GM06990 (cell line): ENCODE data around the gene MON2.

Source experiments
- DNase-seq: peaks from one replicate; pipeline ENCODE4 v3.0.0-alpha.2; 2011; ENCODE audit not compliant: insufficient read length; ENCODE audit errors: extremely low read depth
- H3K27me3 ChIP-seq: replicated peaks from 2 replicates; pipeline ENCODE4 v1.6.0; 2011; ENCODE audit warnings: low read length; ENCODE audit not compliant: control insufficient read depth, insufficient read depth
- H3K36me3 ChIP-seq: 2 replicates; pipeline ENCODE4 v1.5.1; 2011; ENCODE audit warnings: low read length; ENCODE audit not compliant: control insufficient read depth, insufficient read depth
- H3K4me3 ChIP-seq: replicated peaks from 2 replicates; pipeline ENCODE4 v1.5.1; 2011; ENCODE audit warnings: low read depth, mild to moderate bottlenecking, control low read depth, low read length
- CTCF ChIP-seq: IDR thresholded peaks from 2 replicates; pipeline ENCODE4 v1.5.1; 2011; ENCODE audit warnings: low read length, control low read depth, mild to moderate bottlenecking, inconsistent platforms; ENCODE audit not compliant: insufficient read depth, poor library complexity, severe bottlenecking

Gene MON2

GRCh38 chr12:62621101-62621638 is 154.5 kb downstream of the MON2 start:
- TF ChIP-seq CTCF: no peak
- H3K36me3 ChIP-seq: no peaks in the 10 kb centered on the region
- H3K4me3 ChIP-seq: no peak overlapping the region
- no peaks in the 10 kb centered on the region for H3K27me3 ChIP-seq
- DNase-seq: no peak

- no peak for TF ChIP-seq CTCF
- DNase-seq: no peak
- H3K27me3 ChIP-seq: no peaks in the 10 kb centered on the region
- no peaks in the 10 kb centered on the region for H3K36me3 ChIP-seq
- no peak overlapping the region for H3K4me3 ChIP-seq
Observed at GRCh38 chr12:62622177-62622576, 155.6 kb downstream of the MON2 start.

- Histone ChIP-seq H3K4me3 (no peak overlapping the region), H3K36me3 (no peaks in the 10 kb centered on the region), H3K27me3 (no peaks in the 10 kb centered on the region)
- DNase-seq: no peak
- TF ChIP-seq CTCF: no peak
Observed at GRCh38 chr12:62625228-62625627, 158.6 kb downstream of the MON2 start.

GRCh38 chr12:62627181-62627580 is 160.6 kb downstream of the MON2 start:
- Histone ChIP-seq H3K4me3 (no peak overlapping the region), H3K36me3 (no peaks in the 10 kb centered on the region)
- no peak for TF ChIP-seq CTCF

GRCh38 chr12:62629413-62629812 is 162.8 kb downstream of the MON2 start:
- DNase-seq: no peak
- H3K4me3 ChIP-seq: no peak overlapping the region
- no peaks in the 10 kb centered on the region for H3K27me3 ChIP-seq
- no peaks in the 10 kb centered on the region for H3K36me3 ChIP-seq
- no peak for TF ChIP-seq CTCF

More at GRCh38 chr12:62627181-62627580, 160.6 kb downstream of the MON2 start:
- no peak for DNase-seq
- no peaks in the 10 kb centered on the region for H3K27me3 ChIP-seq
